HFFc6 (cell line): ENCODE results near the gene PEPD. TPM values are rescaled to one million over a fixed set of nuclear protein-coding genes. Genes with fewer than 3 reads are reported as not detected.

Source experiments
- DNase-seq: peaks from one replicate; pipeline ENCODE4 v3.0.0-alpha.2; 2018
- H3K27ac Mint-ChIP-seq: 2 replicates; pipeline ENCODE4 v1.8.0; 2020; ENCODE audit warnings: mild to moderate bottlenecking, mixed read lengths
- H3K27me3 Mint-ChIP-seq: 2 replicates; pipeline ENCODE4 v1.8.0; 2021; ENCODE audit warnings: mild to moderate bottlenecking, moderate library complexity, mixed read lengths; ENCODE audit not compliant: insufficient read depth
- H3K36me3 Mint-ChIP-seq: 2 replicates; pipeline ENCODE4 v1.8.0; 2021; ENCODE audit warnings: low read depth, mixed read lengths
- H3K4me1 Mint-ChIP-seq: 2 replicates; pipeline ENCODE4 v1.8.0; 2020; ENCODE audit warnings: low read depth, mixed read lengths
- H3K4me3 Mint-ChIP-seq: 2 replicates; pipeline ENCODE4 v1.8.0; 2020; ENCODE audit warnings: mild to moderate bottlenecking, moderate library complexity, mixed read lengths
- H3K9me3 Mint-ChIP-seq: 2 replicates; pipeline ENCODE4 v1.8.0; 2020; ENCODE audit warnings: mild to moderate bottlenecking, mixed read lengths
- total RNA-seq, 6 experiments: library from RNA; stranded (reverse); fragmentation: NEBNext Ultra II Directional; extraction: Animal tissue kit (Norgen Biotek cat#: 25700); gene quantifications; 2 replicates in 1 of 6; 3 replicates in 5 of 6; pipeline ENCODE4 v1.2.3, GENCODE V29; 2021
- TF ChIP-seq, protein P1 (sequence below): fragments of 200-600 bp; sonication (generic); IDR thresholded peaks from 2 replicates; pipeline ENCODE4 v1.5.0; 2021; ENCODE audit warnings: antibody characterized with exemption, mild to moderate bottlenecking

Gene PEPD
- total RNA-seq, 6 experiments from 2014 or later = 57.0 to 76.9 (median 67.6) TPM

DNA sequence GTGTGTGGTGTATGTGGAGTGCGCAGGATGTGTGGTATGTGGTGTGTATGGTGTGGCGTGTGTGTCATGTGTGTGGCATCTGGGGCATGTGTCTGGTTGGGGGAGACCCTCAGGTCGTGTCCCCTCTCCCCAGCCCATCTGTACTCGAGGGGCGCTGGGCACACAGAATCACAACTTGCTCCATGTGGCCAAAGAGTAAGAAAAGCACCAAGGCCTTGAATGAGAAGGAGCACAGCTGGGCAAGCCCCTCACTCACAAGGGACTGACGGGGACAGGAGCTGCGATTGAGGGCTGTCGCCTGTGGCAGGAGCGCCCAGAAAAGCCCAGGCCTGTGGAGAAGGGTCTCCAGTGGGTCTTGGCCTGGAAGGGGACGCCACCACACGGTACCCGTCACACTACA is 62.8 kb downstream of the PEPD start:
- no peaks in the 10 kb centered on the region; the same call in 1 of the 2 replicates for H3K27me3 Mint-ChIP-seq
- TF ChIP-seq, protein P1, sequence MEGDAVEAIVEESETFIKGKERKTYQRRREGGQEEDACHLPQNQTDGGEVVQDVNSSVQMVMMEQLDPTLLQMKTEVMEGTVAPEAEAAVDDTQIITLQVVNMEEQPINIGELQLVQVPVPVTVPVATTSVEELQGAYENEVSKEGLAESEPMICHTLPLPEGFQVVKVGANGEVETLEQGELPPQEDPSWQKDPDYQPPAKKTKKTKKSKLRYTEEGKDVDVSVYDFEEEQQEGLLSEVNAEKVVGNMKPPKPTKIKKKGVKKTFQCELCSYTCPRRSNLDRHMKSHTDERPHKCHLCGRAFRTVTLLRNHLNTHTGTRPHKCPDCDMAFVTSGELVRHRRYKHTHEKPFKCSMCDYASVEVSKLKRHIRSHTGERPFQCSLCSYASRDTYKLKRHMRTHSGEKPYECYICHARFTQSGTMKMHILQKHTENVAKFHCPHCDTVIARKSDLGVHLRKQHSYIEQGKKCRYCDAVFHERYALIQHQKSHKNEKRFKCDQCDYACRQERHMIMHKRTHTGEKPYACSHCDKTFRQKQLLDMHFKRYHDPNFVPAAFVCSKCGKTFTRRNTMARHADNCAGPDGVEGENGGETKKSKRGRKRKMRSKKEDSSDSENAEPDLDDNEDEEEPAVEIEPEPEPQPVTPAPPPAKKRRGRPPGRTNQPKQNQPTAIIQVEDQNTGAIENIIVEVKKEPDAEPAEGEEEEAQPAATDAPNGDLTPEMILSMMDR = no peak
- no peaks in the 10 kb centered on the region for H3K9me3 Mint-ChIP-seq
- DNase-seq = no peak
- no peak overlapping the region for H3K27ac Mint-ChIP-seq
- no peak overlapping the region for H3K4me3 Mint-ChIP-seq
- H3K4me1 Mint-ChIP-seq = no peaks in the 10 kb centered on the region
- H3K36me3 Mint-ChIP-seq = no peaks in the 10 kb centered on the region; the same call in 1 of the 2 replicates

DNA sequence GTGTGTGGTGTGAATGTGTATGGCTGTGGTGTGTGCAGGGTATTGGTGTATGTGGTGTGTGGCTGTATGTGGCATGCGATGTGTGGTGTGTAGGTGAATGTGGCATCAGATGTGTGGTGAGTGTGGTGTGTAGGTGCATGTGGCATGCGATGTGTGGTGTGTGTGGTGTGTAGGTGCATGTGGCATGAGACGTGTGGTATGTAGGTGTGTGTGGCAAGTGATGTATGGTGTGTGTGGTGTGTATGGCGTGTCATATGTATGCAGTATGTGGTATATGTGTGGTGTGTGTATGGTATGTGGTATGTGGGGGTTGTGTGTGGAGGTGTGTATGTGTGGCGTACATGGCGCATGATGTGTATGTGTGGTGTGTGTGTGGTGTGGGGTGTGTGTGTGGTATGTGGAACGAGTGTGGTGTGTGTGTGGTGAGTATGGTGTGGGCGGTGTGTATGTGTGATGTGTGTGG is 63.4 kb downstream of the PEPD start:
- Mint-ChIP-seq H3K9me3 (no peaks in the 10 kb centered on the region), H3K4me3 (no peak overlapping the region), H3K27ac (no peak overlapping the region), H3K36me3 (no peaks in the 10 kb centered on the region; the same call in 1 of the 2 replicates), H3K27me3 (no peaks in the 10 kb centered on the region; the same call in 1 of the 2 replicates), H3K4me1 (no peaks in the 10 kb centered on the region)
- TF ChIP-seq, protein P1 = no peak
- no peak for DNase-seq

DNA sequence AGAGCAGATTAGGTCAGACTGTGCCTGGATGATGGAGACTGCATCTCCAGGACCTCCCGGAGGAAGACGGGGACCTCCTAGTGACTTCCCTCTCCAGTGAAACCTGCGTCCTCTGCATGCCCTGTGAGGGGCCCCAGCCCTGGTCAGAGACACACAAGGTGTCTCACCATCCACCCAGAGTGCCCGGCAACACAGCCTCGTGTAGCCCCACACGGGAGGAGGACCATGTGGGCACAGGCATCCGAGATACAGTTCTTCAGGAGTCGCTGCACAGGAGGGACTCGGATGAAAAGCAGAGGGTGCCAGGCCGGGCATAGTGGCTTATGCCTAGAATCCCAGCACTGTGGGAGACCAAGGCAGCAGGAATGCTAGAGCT is 64.8 kb downstream of the PEPD start:
- Mint-ChIP-seq H3K4me3 (no peak overlapping the region), H3K27me3 (no peaks in the 10 kb centered on the region; the same call in 1 of the 2 replicates), H3K36me3 (no peaks in the 10 kb centered on the region), H3K4me1 (no peaks in the 10 kb centered on the region), H3K27ac (no peak overlapping the region), H3K9me3 (no peaks in the 10 kb centered on the region)
- TF ChIP-seq, protein P1 = no peak
- DNase-seq = no peak

DNA sequence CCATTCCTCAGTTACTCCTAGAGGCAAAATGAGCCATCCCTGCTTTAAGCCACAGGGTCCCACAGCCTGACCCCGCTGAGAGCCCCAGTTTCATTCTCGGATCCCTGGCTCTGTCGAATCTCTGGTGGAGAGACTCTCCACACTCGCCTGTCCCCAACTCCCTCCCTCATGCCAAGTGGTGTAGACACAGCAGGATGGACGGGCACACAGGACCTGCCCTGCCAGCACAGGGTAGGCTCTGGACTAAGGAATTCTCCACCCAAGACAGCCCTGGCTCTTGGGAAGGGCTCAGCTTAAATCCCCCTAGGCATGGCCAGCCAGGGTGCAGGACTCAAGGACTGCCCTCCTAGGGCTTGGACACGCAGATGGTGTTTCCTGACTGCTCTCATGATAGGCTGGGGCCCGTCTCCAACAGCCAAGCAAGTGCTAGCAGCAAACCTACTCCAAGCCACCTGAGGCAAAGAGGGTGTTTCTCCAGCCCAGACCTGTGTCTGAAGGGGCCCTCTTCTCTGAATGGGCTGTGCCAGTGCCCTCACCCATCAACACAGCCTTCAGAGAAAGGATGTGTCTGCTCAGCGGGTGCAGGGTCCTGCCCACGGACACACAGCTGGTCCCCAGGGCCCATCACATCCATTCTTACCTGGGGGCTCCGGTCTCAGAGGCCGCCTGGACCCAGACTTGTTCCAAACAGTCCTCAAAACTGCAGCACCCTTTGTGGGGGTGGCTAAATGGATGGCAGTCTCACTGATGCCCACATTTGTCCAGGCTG is 65.3 kb downstream of the PEPD start:
- Mint-ChIP-seq H3K9me3 (no peaks in the 10 kb centered on the region), H3K4me3 (no peak overlapping the region), H3K4me1 (no peaks in the 10 kb centered on the region), H3K36me3 (no peaks in the 10 kb centered on the region), H3K27ac (no peak overlapping the region), H3K27me3 (no peaks in the 10 kb centered on the region; the same call in 1 of the 2 replicates)
- no peak for DNase-seq
- TF ChIP-seq, protein P1 = no peak

DNA sequence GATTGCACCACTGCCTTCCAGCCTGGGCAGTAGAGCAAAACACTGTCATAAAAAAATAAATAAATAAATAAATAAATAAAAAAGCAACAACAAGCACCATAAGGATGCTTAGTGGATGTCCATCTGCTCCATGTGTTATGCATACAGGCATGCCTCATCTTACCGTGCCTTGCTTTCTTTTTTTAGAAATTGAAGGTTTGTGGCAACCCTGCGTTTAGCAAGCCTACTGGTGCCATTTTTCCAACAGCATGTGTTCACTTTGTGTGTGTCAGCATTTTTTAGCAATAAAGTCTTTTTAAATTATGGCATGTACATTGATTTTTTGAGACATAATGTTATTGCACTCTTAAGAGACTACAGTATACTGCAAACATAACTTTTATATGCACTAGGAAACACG is 68.3 kb downstream of the PEPD start:
- TF ChIP-seq, protein P1 = no peak
- Mint-ChIP-seq H3K27me3 (peaks cover 2% of the 10 kb centered on the region; the same call in 1 of the 2 replicates), H3K9me3 (no peaks in the 10 kb centered on the region), H3K27ac (no peak overlapping the region), H3K36me3 (no peaks in the 10 kb centered on the region), H3K4me3 (no peak overlapping the region), H3K4me1 (no peaks in the 10 kb centered on the region)
- no peak for DNase-seq
